Activated CD4-positive, alpha-beta T cell treated with anti-CD3 and anti-CD28 coated beads, Interleukin-2, amount 50 U/mL, for 24 hours (primary cell): Measurements from ENCODE around the gene GBX1.

Source experiments
- DNase-seq, 2 donors: peaks; one replicate each; pipeline ENCODE4 v3.0.0-alpha.2; 2020; ENCODE audit warnings: low read depth in 1 of 2, low spot score in 1 of 2

GBX1 gene

GRCh38 chr7:151194188-151194587 is 26.7 kb upstream of the GBX1 start:
- no peak for DNase-seq

GRCh38 chr7:151193203-151193978 is 25.9 kb upstream of the GBX1 start:
- no peak for DNase-seq

- DNase-seq = no peak
These were observed 24.6 kb upstream of the GBX1 start for GRCh38 chr7:151192002-151192539.

- no peak for DNase-seq
These were observed 24.1 kb upstream of the GBX1 start for GRCh38 chr7:151191544-151191943.

GRCh38 chr7:151189038-151189437 is 21.5 kb upstream of the GBX1 start:
- no peak for DNase-seq

- no peak for DNase-seq
These were observed 20.7 kb upstream of the GBX1 start for GRCh38 chr7:151188252-151188542.

GRCh38 chr7:151187409-151188251 is 20.1 kb upstream of the GBX1 start:
- no peak for DNase-seq

- no peak for DNase-seq
These were observed 19.3 kb upstream of the GBX1 start, which contains the start of gene ASB10 for GRCh38 chr7:151186640-151187408. Gene ASB10 (minus strand): TSS chr7:151187250. CDS start chr7:151187130, 120 bp downstream.

GRCh38 chr7:151185762-151186639 is 18.5 kb upstream of the GBX1 start:
- DNase-seq = no peak

GRCh38 chr7:151181011-151181431 is 13.5 kb upstream of the GBX1 start:
- no peak for DNase-seq

GRCh38 chr7:151179946-151180345 is 12.5 kb upstream of the GBX1 start:
- DNase-seq = no peak

- no peak for DNase-seq
These were observed 11.9 kb upstream of the GBX1 start for GRCh38 chr7:151179287-151179860.

GRCh38 chr7:151178831-151179230 is 11.3 kb upstream of the GBX1 start:
- no peak for DNase-seq

- DNase-seq = no peak
These were observed 10.7 kb upstream of the GBX1 start for GRCh38 chr7:151178236-151178635.

GRCh38 chr7:151177310-151177709 is 9.8 kb upstream of the GBX1 start:
- no peak for DNase-seq

GRCh38 chr7:151176401-151176800 is 8.9 kb upstream of the GBX1 start:
- no peak for DNase-seq

GRCh38 chr7:151175793-151176311 is 8.4 kb upstream of the GBX1 start:
- DNase-seq = no peak

- DNase-seq = no peak
These were observed 7.7 kb upstream of the GBX1 start for GRCh38 chr7:151175047-151175792.
